CD4-positive, alpha-beta T cell treated with Interleukin-6 for 4 hours (primary cell): ENCODE results near the gene ANKRD66.

Experiments used
- DNase-seq: peaks from one replicate; pipeline ENCODE4 v3.0.0-alpha.2; 2020; ENCODE audit warnings: mixed read lengths

ANKRD66 gene

DNA sequence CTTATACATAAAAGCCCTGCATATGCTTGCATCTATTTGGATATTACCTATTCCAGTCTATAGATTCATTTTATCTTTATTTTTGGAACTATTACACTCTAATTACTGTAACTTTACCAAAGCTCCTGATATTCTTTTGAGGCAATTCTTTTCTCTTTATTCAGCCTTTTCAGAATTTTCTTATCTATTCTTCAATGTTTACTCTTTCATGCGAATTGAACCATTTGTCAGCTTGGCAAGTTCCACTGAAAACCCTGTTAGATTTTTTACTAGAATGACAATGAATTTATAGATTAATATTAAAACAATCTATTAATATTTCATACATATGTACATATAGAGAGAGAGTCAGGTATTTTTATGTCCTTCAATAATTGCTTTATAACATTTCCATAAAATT lies 45.9 kb downstream of the ANKRD66 start:
- no peak for DNase-seq

DNA sequence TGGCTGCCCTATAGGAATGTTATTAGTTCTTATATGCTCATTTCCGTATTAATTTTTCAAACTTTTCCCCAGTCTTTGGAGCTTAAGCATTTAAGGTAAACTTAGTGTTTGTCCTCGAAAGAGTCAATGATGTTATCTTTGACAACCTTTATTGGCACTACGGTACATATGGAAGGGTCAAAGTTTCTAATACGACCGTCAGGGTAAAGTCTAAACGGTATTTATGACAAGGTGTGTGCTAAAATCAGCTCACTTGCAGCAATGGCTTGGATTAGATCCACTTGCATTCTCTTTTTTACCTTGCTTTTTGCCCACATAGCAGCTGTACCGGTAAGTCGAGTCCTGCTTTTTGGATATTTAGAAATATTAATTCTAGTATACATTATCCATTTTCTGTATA lies 46.4 kb downstream of the ANKRD66 start, which contains the start of gene MEP1A:
MEP1A (plus strand) TSS at position 252 of the 400 bp plus-strand sequence; CDS start at position 262, 10 bp downstream.
- DNase-seq = no peak

DNA sequence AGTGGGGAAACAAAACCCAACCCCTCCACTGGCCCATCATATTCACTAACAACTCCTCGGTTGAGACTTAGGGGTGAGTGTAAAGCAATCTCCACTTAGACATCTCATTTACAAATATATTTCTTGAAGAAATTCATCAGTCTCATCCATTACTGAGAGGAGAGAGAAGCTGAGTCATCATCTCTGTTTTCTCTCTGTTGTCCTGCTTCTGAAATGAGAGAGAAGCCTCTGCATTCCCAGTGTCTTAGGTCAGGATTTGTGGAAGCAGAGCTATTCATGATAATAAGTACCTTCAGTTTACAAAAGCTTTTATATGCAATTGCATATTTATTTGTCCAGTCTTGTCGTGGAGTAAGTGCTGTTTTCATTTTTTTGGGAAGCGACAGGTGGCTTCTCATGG lies 47.3 kb downstream of the ANKRD66 start:
- no peak for DNase-seq

DNA sequence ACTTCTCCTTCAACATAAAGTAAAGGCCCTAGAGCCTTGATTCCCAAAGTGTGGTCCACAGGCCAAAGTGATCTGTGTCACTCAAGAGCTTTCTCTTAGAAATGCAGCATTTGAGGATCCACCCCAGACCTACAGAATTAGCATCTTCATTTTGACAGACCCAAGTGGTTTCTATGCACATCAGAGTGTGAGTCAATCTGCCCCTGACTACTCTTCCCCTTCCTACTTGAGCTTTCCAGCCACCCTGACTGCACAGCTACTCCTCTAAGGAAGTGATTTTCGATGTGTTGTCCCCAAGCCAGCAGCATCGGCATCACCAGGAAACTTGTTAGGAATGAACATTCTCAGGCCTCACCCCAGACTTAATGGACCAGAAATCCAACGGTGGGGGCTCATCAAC lies 49.1 kb downstream of the ANKRD66 start:
- no peak for DNase-seq

DNA sequence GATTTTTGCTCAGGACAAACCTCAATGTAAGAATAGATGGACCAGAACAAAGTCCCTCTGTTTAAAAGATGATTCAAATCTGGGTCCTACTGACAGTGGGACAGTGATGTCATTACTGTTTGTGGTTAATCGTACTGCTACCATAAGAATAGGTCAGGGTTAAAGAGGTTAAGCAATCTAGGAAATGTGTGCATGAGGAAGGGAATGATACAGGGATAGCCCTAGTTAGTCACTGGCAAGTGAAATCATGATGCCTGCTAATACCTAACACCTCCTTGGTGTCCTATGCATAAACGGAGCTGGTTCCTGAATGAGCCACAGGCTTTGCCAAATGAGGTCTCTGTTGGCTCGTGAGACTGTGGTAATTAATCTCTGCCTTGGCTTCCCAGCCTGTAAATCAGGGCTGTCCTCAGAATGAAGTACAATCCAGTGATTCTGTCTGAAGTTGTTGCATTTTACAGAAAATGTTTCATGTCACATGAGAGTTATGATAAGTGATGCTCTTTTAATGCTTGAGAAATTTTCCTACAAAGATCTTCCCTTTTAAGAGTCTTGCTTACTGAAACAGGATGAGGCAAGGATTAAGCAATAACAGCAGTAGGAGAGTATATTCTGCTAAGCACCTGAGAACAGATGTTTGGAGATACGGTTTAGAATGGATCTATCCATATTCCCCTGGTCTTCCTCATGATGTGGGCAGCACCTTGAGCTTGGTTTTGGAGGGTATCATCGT lies 50.3 kb downstream of the ANKRD66 start:
- no peak for DNase-seq

DNA sequence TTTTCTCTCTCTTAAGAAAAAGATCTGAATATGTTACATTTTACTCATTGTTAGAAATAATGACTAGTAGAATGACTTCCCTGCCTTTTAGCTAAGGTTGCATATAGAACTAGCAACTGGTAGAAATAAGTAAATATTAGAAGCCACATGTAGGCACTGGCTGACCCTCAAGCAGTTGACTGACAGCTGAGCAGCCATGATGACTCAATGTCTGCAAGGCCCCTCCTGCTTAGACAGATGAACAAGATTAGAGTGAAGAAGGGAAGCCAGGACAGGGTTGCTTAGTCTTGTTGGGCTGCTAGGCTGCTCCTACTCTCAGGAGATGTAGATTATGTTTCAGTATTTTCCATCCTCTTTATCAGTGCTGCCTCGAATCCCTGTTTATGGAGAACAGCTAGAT lies 52.9 kb downstream of the ANKRD66 start:
- no peak for DNase-seq

DNA sequence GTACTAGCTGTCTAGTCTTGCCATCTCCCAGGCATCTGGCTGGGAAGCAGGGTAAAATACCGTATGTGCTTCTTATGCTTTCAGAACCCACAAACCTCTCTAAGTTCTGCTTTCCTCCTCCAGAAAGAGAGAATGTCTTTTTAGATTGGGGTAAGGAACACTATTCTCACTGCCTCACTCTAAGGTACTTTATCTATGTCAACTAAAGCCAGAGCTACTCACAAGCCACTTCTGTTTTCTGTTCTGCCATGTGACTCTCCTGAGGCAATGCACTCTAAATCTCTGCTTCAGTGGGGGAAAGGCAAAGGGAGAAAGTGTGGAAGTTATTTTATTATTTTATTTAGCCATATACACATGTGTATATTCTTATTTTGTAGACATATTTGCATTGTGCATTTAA lies 62.1 kb downstream of the ANKRD66 start:
- DNase-seq = no peak
